AG10803 (cell line): Measurements from ENCODE around the gene ALDH1A2.
"Not testable (repeated sequence)": the region's sequence is repeated elsewhere in the genome, so short reads cannot be mapped to it uniquely, and the experiment has no call there.

Experiments used
- DNase-seq: peaks from one replicate; pipeline ENCODE4 v3.0.0; 2010; ENCODE audit warnings: low read depth
- H3K4me3 ChIP-seq: 2 replicates; pipeline ENCODE4 v1.5.1; 2011; ENCODE audit warnings: mild to moderate bottlenecking, low read length, control low read depth
- TF ChIP-seq, protein P1 (sequence below): conservative IDR thresholded peaks from 2 replicates; pipeline ENCODE4 v1.5.1; 2011; ENCODE audit warnings: mild to moderate bottlenecking, low read length, control low read depth, inconsistent platforms

Gene ALDH1A2

DNA sequence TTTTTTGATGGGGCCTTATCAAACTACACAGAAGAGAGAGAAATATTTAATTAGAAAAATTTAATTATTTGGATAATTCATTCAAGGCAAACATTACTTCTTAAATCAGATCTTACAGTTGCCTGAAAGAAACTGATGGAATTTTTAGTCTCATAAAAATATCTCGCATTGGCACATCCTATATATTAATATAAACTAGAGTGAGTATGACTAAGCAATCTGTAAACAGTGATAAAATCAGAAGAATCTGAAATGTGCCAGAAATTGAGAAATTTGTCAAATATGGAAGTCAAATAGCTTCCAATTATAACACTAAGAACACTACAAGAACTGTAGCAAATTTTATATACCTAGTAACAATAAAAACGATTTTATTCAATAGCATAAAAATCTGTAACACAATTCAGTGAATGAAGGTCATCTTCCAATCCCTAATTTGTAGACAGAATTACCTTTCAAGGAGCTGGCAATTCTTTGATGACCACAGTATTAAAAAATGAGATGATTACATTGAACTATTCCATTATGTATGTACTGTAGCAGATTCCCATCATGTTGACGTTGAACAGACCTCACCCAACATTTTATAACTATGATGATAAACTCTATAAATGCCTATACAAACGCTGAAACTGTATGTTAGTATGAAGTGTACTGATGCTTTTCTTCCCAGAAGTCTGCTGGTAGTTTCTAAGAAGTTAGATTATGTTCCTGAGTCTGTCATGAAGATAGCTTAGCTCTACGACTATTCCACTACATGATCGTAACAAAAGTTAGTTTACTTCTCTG is 63.0 kb downstream of the ALDH1A2 start:
- TF ChIP-seq, protein P1, sequence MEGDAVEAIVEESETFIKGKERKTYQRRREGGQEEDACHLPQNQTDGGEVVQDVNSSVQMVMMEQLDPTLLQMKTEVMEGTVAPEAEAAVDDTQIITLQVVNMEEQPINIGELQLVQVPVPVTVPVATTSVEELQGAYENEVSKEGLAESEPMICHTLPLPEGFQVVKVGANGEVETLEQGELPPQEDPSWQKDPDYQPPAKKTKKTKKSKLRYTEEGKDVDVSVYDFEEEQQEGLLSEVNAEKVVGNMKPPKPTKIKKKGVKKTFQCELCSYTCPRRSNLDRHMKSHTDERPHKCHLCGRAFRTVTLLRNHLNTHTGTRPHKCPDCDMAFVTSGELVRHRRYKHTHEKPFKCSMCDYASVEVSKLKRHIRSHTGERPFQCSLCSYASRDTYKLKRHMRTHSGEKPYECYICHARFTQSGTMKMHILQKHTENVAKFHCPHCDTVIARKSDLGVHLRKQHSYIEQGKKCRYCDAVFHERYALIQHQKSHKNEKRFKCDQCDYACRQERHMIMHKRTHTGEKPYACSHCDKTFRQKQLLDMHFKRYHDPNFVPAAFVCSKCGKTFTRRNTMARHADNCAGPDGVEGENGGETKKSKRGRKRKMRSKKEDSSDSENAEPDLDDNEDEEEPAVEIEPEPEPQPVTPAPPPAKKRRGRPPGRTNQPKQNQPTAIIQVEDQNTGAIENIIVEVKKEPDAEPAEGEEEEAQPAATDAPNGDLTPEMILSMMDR = no peak
- H3K4me3 ChIP-seq = no peak overlapping the region
- no peak for DNase-seq

DNA sequence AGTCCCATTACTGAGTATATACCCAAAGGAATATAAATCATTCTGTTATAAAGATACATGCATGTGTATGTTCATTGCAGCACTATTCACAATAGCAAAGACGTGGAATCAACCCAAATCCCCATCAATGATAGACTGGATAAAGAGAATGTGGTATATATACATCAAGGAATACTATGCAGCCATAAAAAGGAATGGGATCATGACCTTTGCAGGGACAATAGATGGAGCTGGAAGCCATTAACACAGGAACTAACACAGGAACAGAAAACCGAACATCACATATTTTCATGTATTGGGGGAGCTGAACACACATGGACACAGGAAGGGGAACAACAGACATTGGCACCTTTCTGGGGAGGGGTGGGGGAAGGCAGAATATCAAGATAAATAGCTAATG is 65.8 kb downstream of the ALDH1A2 start:
- not testable (repeated sequence) for H3K4me3 ChIP-seq, DNase-seq

DNA sequence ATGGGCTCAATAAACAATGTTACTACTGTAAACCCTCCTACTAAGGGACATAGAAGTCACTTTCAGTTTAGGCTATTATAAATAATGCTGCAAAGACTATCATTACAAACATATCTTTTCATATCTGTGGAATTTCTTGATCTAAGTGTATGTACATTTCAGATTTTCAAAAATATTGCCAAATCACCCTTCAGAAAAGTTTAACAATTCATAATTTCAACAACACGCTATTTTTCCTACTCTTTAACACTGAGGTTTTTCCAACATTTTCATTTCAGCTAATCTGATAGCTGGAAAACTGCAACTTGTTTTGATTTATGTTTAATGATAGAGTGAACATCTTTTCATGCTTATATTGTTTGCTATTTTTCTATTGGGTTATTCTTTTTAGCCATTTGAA is 69.0 kb downstream of the ALDH1A2 start:
- no peak for DNase-seq
- H3K4me3 ChIP-seq = no peak overlapping the region
- TF ChIP-seq, protein P1 = no peak

DNA sequence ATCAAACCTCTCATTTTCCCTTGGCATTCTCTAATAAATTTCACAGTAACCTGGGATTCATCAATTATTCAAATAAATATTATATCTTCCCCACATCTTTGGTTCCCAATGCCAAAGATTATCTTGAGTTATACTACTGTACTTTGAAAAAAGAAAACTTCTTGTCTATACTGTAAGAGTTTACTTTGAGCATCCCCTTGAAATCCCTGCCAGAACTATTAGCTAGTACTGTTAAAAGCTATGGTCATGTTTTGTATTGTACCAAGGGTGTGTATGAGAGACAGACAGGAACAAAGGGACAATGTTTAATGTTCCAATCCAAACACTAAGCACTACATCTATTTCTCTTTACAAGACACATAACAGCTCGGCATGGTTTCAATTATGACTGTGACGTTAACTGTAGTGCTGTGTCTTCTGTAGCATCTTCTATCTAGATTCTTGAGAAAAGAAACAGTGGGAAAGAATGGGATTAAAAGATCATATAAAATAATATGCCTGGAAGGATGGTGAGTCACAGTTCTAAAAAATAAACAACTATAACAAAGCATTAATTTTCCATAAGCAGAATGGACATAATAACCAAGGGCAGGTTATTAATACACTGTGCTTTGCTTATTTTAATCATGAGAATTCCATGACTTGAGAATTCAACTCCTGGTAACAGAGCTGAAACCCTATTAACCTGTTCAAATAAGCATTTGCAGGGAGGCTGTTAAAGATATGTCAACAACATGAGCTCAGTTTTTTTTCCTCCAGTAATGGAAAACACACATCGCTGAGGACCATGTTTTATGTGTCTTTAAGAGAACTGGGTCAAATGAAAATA is 71.1 kb downstream of the ALDH1A2 start:
- TF ChIP-seq, protein P1 = no peak
- no peak overlapping the region for H3K4me3 ChIP-seq
- DNase-seq = no peak

DNA sequence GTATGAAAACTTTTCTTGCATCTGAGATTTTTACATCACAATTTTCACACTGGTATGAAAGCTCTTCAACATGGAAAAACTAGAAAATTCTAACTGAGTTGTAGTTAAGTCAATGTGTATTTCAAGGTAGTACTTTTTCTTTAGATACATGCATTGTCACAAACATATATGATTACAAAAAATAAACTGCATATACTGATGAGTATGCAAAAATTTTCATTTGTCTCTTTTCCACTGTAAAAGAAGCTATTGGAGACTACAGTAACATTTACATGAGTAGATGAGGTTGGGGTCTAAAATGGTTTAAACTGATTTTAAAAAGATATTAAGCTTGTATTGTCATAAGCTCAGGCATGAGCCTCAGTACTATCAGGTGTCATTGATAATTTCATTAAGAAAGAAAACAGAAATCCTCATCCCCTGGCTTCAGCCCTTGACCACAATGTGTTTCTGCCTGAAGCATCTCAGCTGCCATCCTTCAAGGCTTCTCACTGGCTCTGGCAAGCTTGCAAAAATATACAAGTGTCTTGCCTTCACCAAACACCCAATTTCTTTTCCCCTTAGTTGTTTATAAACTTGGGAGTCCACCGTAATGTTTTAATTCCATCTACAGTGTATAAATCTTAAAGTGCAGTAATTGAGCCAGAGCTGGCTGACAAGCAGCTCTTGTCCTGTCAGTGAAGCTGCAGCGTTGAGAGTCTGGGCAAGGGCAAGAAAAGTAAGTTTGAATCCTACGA is 71.9 kb downstream of the ALDH1A2 start:
- TF ChIP-seq, protein P1 = no peak
- DNase-seq = no peak
- H3K4me3 ChIP-seq = no peak overlapping the region

DNA sequence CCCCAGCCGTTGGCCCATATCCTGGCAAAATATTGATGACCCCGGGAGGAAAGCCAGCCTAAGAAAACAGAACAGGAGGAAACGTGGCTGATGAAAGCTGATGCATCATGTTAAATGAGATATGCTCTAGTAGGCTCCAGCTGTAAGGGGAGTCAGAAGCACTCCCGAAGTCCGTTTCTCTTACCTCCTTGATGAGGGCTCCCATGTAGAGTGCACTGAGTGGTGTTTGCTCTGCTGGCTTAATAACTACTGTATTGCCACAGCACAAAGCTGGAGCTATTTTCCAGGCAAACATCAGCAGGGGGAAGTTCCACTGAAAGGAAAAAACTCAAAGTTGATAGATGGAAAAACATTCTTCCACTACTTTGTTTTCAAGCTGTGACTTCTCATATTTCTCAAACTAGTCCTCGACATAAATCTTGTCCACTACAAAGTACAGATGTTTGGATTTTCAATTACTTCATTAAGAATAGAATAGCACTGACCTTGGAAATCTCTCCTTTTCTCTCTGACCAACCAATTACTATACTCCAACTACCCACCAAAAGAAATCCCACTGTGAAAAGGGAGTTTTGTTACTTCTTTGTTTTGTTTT is 72.7 kb downstream of the ALDH1A2 start:
- H3K4me3 ChIP-seq = no peak overlapping the region
- DNase-seq = no peak
- TF ChIP-seq, protein P1 = no peak

DNA sequence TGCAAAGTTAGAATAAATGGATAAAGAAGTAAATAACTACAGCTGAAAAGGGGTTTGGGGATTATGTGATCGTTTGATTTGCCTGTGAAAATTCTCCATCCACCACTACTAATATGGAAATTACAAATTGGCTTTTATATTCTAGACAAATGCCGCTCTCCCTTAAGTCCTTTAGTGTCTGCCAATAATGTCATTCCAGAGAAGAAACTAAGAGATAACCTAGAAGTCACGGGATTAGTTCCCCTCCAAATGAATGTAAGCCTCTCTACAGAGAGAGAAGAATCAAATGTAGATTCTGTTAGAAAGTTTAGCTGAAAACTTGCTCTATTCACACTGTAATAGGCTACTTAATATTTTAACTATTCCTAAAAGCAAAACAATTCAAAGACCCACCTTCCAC is 92.0 kb downstream of the ALDH1A2 start:
- no peak for DNase-seq
- no peak overlapping the region for H3K4me3 ChIP-seq
- TF ChIP-seq, protein P1 = no peak
